AG04449 (cell line): ENCODE results near the gene RNLS.

Experiments used
- CTCF ChIA-PET: fragments of 350-600 bp; formaldehyde crosslinking; extraction: SDS; loops from one replicate; lab custom pipeline; 2021; ENCODE audit warnings: antibody characterized with exemption; lab: Yijun Ruan, JAX
- POLR2A ChIA-PET: fragments of 400-600, 350-600 bp; formaldehyde crosslinking; extraction: SDS; loops from one replicate; lab custom pipeline; 2020; ENCODE audit warnings: antibody characterized with exemption, inconsistent platforms; lab: Yijun Ruan, JAX
- DNase-seq: peaks from one replicate; pipeline ENCODE4 v3.0.0-alpha.2; 2010; ENCODE audit warnings: low read depth, low spot score
- H3K4me3 ChIP-seq: 2 replicates; pipeline ENCODE4 v1.5.1; 2011; ENCODE audit warnings: low read depth, mild to moderate bottlenecking, control low read depth, low read length
- TF ChIP-seq, protein P1 (sequence below): IDR thresholded peaks from one replicate; pipeline ENCODE4 v1.5.1; 2011; ENCODE audit warnings: mild to moderate bottlenecking, moderate library complexity, low read length, control low read depth, inconsistent platforms; ENCODE audit not compliant: insufficient read depth; ENCODE audit errors: missing control alignments

The RNLS gene

DNA sequence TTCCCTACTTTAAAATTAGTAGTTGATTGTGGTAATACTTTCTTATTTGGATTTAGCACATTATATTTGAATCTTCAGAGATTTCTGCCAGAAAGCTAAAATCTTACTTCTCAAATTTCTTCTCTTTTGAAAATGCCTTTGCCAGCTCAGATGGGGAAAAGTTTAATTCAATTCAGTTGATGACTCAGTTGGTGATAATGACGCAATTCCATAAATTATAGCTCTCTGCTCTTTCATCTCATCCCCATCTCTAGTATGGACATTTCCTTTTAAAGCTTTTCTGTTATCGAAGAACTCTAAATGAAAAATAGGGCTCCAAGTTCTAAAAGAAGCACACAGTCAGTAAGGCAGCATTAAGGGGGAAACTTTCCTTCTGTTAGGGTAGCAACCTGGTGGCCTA, 25.5 kb downstream of the RNLS start:
- DNase-seq, result no peak
- TF ChIP-seq, protein P1, sequence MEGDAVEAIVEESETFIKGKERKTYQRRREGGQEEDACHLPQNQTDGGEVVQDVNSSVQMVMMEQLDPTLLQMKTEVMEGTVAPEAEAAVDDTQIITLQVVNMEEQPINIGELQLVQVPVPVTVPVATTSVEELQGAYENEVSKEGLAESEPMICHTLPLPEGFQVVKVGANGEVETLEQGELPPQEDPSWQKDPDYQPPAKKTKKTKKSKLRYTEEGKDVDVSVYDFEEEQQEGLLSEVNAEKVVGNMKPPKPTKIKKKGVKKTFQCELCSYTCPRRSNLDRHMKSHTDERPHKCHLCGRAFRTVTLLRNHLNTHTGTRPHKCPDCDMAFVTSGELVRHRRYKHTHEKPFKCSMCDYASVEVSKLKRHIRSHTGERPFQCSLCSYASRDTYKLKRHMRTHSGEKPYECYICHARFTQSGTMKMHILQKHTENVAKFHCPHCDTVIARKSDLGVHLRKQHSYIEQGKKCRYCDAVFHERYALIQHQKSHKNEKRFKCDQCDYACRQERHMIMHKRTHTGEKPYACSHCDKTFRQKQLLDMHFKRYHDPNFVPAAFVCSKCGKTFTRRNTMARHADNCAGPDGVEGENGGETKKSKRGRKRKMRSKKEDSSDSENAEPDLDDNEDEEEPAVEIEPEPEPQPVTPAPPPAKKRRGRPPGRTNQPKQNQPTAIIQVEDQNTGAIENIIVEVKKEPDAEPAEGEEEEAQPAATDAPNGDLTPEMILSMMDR, result no peak
- ChIA-PET CTCF (interaction anchor here (0.9 to 2.6 kb wide), 7 partner anchors 11 to 707 kb away, joined by 3 to 6 read pairs (median 4); partner anchors contain the start of gene RNLS), POLR2A (interaction anchor here (0.8 kb wide), 1 partner anchor 94 kb away, joined by 3 read pairs; no protein-coding TSS in a partner anchor)
- H3K4me3 ChIP-seq, result no peak overlapping the region

- POLR2A ChIA-PET, result interaction anchor here (0.8 kb wide), 1 partner anchor 95 kb away, joined by 3 read pairs; no protein-coding TSS in a partner anchor
- TF ChIP-seq, protein P1, result no peak
- no peak for DNase-seq
- CTCF ChIA-PET, result interaction anchor here (0.5 to 2.6 kb wide), 7 partner anchors 21 to 706 kb away, joined by 3 to 6 read pairs (median 3); partner anchors contain the start of gene RNLS
- no peak overlapping the region for H3K4me3 ChIP-seq
Observed at GRCh38 chr10:88557256-88557655, 25.9 kb downstream of the RNLS start.

DNA sequence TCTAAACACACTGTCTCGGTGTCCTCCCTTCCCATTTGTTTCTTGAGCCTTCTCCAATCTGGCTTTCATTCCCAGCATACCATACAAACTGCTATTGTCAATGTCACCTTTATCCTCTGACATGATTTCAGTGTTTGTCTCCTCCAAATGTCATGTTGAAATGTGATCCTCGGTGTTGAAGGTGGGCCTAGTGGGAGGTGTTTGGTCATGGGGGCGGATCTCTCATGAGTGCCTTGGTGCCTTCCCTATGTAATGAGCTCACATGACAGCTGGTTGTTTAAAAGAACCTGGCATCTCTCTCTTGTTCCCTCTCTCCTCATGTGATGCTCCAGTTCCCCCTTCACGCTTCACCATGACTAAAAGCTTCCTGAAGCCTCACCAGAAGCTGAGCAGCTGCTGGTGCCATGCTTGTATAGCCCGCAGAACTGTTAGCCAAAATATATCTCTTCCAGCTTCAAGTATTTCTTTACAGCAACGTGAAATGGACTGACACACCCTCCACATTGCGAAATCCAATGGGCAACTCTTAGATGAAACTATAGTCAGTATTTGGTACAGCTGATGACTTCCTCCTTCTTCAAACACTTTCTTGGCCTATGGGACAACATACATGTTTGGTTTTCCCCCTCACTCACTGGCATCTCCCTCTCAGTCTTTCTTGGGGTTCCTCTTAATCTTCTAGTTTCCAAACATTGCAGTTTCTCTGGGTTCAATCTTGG, 27.8 kb downstream of the RNLS start:
- ChIA-PET POLR2A (no interaction called here), CTCF (interaction anchor here (0.8 to 2.5 kb wide), 10 partner anchors 13 to 705 kb away, joined by 3 to 8 read pairs (median 4); partner anchors contain the start of genes KLLN and PTEN)
- TF ChIP-seq, protein P1, result no peak
- no peak for DNase-seq
- no peak overlapping the region for H3K4me3 ChIP-seq

DNA sequence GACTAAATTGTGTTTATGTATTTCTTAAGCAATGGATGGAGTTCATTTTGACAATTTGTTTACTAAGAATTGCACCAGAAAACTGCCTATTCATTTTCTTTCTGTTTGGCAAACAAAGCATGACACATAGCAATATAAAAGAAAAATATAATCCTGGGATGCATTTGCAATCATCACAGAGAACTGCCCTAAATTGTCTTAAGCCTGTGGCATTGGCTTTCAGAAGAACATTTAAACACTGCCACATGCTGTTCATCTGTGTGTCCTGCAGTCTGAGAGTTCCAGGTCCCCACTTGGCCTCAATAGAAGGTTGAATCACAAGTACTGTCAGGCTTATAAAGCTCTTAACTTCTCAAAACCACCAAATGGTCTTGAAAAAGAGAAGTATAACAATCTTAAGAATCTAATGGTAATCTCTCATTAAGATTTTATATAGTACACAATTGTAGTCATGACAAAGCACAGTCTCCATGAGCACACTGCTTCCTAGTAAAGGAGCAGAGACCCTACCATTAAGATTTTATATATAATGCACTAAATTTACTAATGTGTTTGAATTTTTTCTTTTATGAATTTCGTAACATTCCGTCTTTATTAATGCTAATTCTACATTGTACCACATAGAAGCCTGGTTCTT, 29.9 kb downstream of the RNLS start:
- CTCF ChIA-PET, result interaction anchor here (0.6 to 3.1 kb wide), 29 partner anchors 10 to 734 kb away, joined by 3 to 35 read pairs (median 4); partner anchors contain the start of gene RNLS
- H3K4me3 ChIP-seq, result no peak overlapping the region
- TF ChIP-seq, protein P1, result peak; percentile 75
- peak; percentile 56 for DNase-seq
- POLR2A ChIA-PET, result no interaction called here

DNA sequence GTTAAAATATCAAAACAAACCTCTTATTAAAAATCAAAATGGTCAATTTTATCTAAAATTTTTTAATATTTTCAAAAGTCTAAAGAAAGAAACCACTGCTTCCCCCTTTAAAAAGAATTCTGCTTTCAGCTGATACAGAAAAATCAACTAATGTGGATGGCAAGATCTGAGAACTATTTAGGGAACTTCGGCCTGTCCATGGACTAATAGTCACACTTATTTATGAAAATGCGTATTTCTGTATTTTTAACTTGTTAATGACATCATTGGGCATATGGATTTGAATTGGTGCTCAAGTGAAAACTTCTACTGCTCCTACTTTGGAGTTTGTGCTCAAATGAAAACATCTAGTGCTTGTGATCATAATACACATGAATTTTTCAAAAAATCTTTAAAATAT, 31.9 kb downstream of the RNLS start:
- no peak for DNase-seq
- POLR2A ChIA-PET, result no interaction called here
- CTCF ChIA-PET, result interaction anchor here (1.2 to 3.1 kb wide), 10 partner anchors 9 to 709 kb away, joined by 4 to 35 read pairs (median 5); partner anchors contain the start of gene RNLS
- H3K4me3 ChIP-seq, result no peak overlapping the region
- TF ChIP-seq, protein P1, result no peak

DNA sequence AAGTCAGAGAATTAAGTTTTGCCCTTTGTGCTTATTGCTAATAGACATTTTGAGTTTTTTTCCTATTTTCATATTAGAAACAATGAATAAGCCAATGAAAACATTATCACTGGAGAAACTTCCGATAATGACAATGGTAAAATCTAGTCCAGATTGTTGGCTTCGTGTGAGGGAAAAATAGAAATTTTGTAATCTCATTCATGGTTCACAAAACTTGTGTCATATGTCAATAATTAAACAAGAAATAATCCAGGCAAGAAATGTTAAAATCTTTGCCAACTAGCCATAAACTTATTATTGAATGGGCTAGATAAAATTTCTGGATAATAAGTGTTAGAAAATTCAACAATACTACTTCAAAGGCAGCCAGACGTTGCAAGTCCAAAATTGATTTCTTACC, 36.6 kb downstream of the RNLS start:
- POLR2A ChIA-PET, result no interaction called here
- TF ChIP-seq, protein P1, result no peak
- CTCF ChIA-PET, result no interaction called here

More for the DNA sequence above, 36.6 kb downstream of the RNLS start:
- no peak overlapping the region for H3K4me3 ChIP-seq
- no peak for DNase-seq
